Measurements from ENCODE around the gene CAMK1D.

- no peak for TF ChIP-seq CTCF (IDR thresholded peaks at IDR 0.05 in 4 of 5, conservative IDR thresholded peaks at IDR 0.05 in 1 of 5)
- no peak for TF ChIP-seq POLR2A (IDR thresholded peaks at IDR 0.05)
These were observed 133.2 kb downstream of the CAMK1D start for GRCh38 chr10:12482587-12482986.

All from gastrocnemius medialis (tissue), 4 donors.